SU-DHL-6 (cell line): ENCODE measurements around the gene KLHL7.

Source experiments
- H2AFZ ChIP-seq: fragments of 200-600 bp; sonication (generic); 2 replicates; pipeline ENCODE4 v1.6.1; 2014; ENCODE audit warnings: low read depth, mild to moderate bottlenecking, moderate library complexity, mixed read lengths, antibody characterized with exemption, low read length; ENCODE audit not compliant: severe bottlenecking
- H3F3A ChIP-seq: fragments of 200-600 bp; shearing (Covaris generic); 2 replicates; pipeline ENCODE4 v1.6.0; 2016; ENCODE audit warnings: antibody characterized with exemption, mild to moderate bottlenecking; ENCODE audit not compliant: insufficient read depth
- H3K27ac ChIP-seq: fragments of 200-600 bp; sonication (generic); 2 replicates; pipeline ENCODE4 v1.5.1; 2016; ENCODE audit warnings: low read depth, mild to moderate bottlenecking, low read length, moderate library complexity, mixed read lengths
- H3K27me3 ChIP-seq: fragments of 200-600 bp; sonication (generic), shearing (Covaris generic); 2 replicates; pipeline ENCODE4 v1.6.0; 2014; ENCODE audit warnings: mild to moderate bottlenecking, low read length
- H3K36me3 ChIP-seq: fragments of 200-600 bp; sonication (generic); 2 replicates; pipeline ENCODE4 v1.6.1; 2014; ENCODE audit warnings: mild to moderate bottlenecking, low read length, mixed read lengths
- H3K4me2 ChIP-seq: fragments of 300-600, 200-600 bp; shearing (Covaris generic), sonication (generic); 2 replicates; pipeline ENCODE4 v1.6.0; 2014; ENCODE audit warnings: low read length, low read depth, mild to moderate bottlenecking; ENCODE audit not compliant: poor library complexity, severe bottlenecking
- H3K4me3 ChIP-seq: fragments of 200-600 bp; sonication (generic); 2 replicates; pipeline ENCODE4 v1.5.1; 2014; ENCODE audit warnings: antibody characterized with exemption, low read length, mild to moderate bottlenecking, mixed read lengths; ENCODE audit not compliant: insufficient read depth, poor library complexity, severe bottlenecking
- H3K79me2 ChIP-seq: fragments of 200-600 bp; sonication (generic); 2 replicates; pipeline ENCODE4 v1.6.1; 2014; ENCODE audit warnings: mild to moderate bottlenecking, low read length, moderate library complexity; ENCODE audit not compliant: insufficient read depth
- H3K9ac ChIP-seq: fragments of 200-600 bp; sonication (generic); 2 replicates; pipeline ENCODE4 v1.7.0; 2014; ENCODE audit warnings: mild to moderate bottlenecking, low read length
- H3K9me2 ChIP-seq: fragments of 200-600 bp; sonication (generic); replicated peaks from 2 replicates; pipeline ENCODE4 v1.6.1; 2014; ENCODE audit warnings: low read length; ENCODE audit not compliant: insufficient read depth
- H3K9me3 ChIP-seq: fragments of 200-600 bp; sonication (generic); 2 replicates; pipeline ENCODE4 v1.6.1; 2014; ENCODE audit warnings: low read length, mixed read lengths; ENCODE audit not compliant: insufficient read depth
- H4K20me1 ChIP-seq: fragments of 200-600 bp; sonication (generic); 2 replicates; pipeline ENCODE4 v1.6.1; 2014; ENCODE audit warnings: low read depth, mild to moderate bottlenecking, antibody characterized with exemption, low read length, moderate library complexity, mixed read lengths
- EZH2phosphoT487 ChIP-seq: fragments of 200-600 bp; sonication (generic), shearing (Covaris generic); conservative IDR thresholded peaks from 2 replicates; pipeline ENCODE4 v1.6.1; 2018; ENCODE audit warnings: mild to moderate bottlenecking, antibody characterized with exemption, low read length, moderate library complexity, mixed read lengths
- TF ChIP-seq, protein P1 (sequence below): fragments of 200-600 bp; sonication (generic); IDR thresholded peaks from one replicate; pipeline ENCODE4 v1.5.1; 2017; ENCODE audit warnings: antibody characterized with exemption, mild to moderate bottlenecking, low read length, moderate library complexity; ENCODE audit not compliant: insufficient read depth, poor library complexity, severe bottlenecking

KLHL7 gene

DNA sequence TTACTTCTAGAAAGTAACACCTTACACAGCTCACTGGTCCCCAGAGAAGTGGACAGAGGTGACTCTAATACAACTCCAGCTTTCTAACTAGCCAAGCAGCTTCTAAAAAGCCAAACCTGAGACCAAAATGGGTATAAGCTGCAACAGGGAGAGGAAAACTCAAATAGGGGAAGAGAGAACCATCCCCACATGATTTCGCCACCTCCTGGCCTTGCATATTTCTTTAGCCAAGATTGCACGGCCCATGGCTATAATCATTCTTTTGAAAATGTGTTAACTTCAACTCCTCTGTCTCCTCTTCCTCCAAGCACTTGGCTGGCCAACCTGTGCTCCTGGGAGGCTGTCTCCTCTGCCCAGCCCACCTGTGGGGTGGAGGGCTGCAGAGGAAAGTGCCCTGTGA, 104.9 kb downstream of the KLHL7 start:
- H3K79me2 ChIP-seq: no peaks in the 10 kb centered on the region
- H3K4me2 ChIP-seq: no peak overlapping the region
- no peaks in the 10 kb centered on the region for H3K9me2 ChIP-seq
- no peaks in the 10 kb centered on the region for H3K27me3 ChIP-seq
- no peaks in the 10 kb centered on the region for H4K20me1 ChIP-seq
- H2AFZ ChIP-seq: no peak overlapping the region
- H3K9ac ChIP-seq: no peak overlapping the region
- TF ChIP-seq EZH2phosphoT487: no peak
- TF ChIP-seq, protein P1, sequence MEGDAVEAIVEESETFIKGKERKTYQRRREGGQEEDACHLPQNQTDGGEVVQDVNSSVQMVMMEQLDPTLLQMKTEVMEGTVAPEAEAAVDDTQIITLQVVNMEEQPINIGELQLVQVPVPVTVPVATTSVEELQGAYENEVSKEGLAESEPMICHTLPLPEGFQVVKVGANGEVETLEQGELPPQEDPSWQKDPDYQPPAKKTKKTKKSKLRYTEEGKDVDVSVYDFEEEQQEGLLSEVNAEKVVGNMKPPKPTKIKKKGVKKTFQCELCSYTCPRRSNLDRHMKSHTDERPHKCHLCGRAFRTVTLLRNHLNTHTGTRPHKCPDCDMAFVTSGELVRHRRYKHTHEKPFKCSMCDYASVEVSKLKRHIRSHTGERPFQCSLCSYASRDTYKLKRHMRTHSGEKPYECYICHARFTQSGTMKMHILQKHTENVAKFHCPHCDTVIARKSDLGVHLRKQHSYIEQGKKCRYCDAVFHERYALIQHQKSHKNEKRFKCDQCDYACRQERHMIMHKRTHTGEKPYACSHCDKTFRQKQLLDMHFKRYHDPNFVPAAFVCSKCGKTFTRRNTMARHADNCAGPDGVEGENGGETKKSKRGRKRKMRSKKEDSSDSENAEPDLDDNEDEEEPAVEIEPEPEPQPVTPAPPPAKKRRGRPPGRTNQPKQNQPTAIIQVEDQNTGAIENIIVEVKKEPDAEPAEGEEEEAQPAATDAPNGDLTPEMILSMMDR: no peak
- no peak overlapping the region for H3K4me3 ChIP-seq
- no peak overlapping the region for H3K27ac ChIP-seq
- no peaks in the 10 kb centered on the region for H3F3A ChIP-seq
- no peaks in the 10 kb centered on the region for H3K9me3 ChIP-seq
- H3K36me3 ChIP-seq: no peaks in the 10 kb centered on the region

DNA sequence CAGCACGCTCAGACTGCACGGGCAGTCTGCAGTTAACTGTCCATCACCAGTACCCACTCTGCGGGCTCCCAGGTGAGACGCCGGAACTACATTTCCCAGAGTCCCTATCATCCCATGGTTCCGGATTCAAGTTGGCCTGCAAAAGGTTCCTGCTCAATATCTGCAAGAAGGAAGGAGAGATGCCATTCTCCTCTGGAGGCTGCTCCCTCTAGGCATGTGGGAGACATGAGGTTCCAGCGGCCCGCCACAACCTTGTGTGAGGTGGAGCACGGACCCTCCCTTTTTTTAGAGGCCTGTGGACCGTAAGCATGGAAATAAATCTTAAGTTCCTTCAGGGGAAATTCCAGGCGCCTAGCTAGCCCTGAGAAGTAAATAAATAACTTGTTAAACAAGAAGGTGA, 106.0 kb downstream of the KLHL7 start:
- Histone ChIP-seq H3K36me3 (no peaks in the 10 kb centered on the region), H3K9me3 (no peaks in the 10 kb centered on the region), H3K9ac (no peak overlapping the region), H3F3A (no peaks in the 10 kb centered on the region), H3K9me2 (no peaks in the 10 kb centered on the region), H2AFZ (no peak overlapping the region), H4K20me1 (no peaks in the 10 kb centered on the region), H3K79me2 (no peaks in the 10 kb centered on the region), H3K27ac (no peak overlapping the region), H3K4me2 (no peak overlapping the region), H3K27me3 (no peaks in the 10 kb centered on the region), H3K4me3 (no peak overlapping the region)
- TF ChIP-seq, protein P1: no peak
- TF ChIP-seq EZH2phosphoT487: no peak

DNA sequence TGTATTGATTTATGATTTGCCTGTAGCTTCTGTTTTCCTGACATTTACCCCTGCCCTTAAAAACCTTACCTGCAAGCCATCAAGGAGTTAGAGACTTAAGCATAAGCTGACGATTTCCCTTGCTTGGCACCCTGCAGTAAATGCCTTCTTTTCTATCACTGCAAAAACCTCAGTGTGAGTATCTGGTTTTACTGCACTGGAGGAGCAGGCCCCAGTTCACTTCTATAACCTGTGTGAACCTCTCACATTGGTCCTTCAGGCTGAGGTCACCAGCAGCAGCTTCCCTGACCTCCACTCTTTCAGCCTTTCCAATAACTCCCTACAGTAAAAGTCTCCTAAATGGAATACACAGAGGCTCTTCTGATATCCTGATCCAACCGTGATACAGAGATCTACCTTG, 106.8 kb downstream of the KLHL7 start:
- no peak overlapping the region for H3K4me3 ChIP-seq
- no peak overlapping the region for H3K4me2 ChIP-seq
- no peak overlapping the region for H3K9ac ChIP-seq
- no peaks in the 10 kb centered on the region for H3F3A ChIP-seq
- no peaks in the 10 kb centered on the region for H4K20me1 ChIP-seq
- no peaks in the 10 kb centered on the region for H3K9me2 ChIP-seq
- no peaks in the 10 kb centered on the region for H3K9me3 ChIP-seq
- no peaks in the 10 kb centered on the region for H3K79me2 ChIP-seq
- H3K27me3 ChIP-seq: no peaks in the 10 kb centered on the region
- no peak overlapping the region for H2AFZ ChIP-seq
- TF ChIP-seq EZH2phosphoT487: no peak
- TF ChIP-seq, protein P1: no peak
- no peaks in the 10 kb centered on the region for H3K36me3 ChIP-seq
- H3K27ac ChIP-seq: no peak overlapping the region
